Astrocyte (in vitro differentiated cells and primary cell): ENCODE results near the gene PLK2. TPM values are rescaled to one million over a fixed set of nuclear protein-coding genes. Genes with fewer than 3 reads are reported as not detected.

Source experiments
- DNase-seq: peaks from one replicate; pipeline ENCODE4 v3.0.0-alpha.2; 2010; ENCODE audit warnings: low read depth
- FAIRE-seq: peaks from 2 replicates; lab custom pipeline; 2011; peaks lifted over from hg19 to GRCh38; lab: Jason Lieb, UNC
- H2AFZ ChIP-seq: 2 replicates; pipeline ENCODE4 v1.6.0; 2012; ENCODE audit warnings: low read depth, low read length, inconsistent platforms
- H3K27ac ChIP-seq: 2 replicates; pipeline ENCODE4 v1.5.1; 2011; ENCODE audit warnings: low read depth, low read length, inconsistent platforms
- H3K27me3 ChIP-seq: 2 replicates; pipeline ENCODE4 v1.6.0; 2011; ENCODE audit warnings: low read length, inconsistent platforms; ENCODE audit not compliant: insufficient read depth
- H3K36me3 ChIP-seq: 2 replicates; pipeline ENCODE4 v1.5.1; 2011; ENCODE audit warnings: low read length, inconsistent platforms; ENCODE audit not compliant: insufficient read depth
- H3K4me1 ChIP-seq: 2 replicates; pipeline ENCODE4 v1.5.1; 2011; ENCODE audit warnings: low read length, inconsistent platforms; ENCODE audit not compliant: insufficient read depth
- H3K4me2 ChIP-seq: 2 replicates; pipeline ENCODE4 v1.6.0; 2012; ENCODE audit warnings: low read length, inconsistent platforms
- H3K4me3 ChIP-seq: 2 replicates; pipeline ENCODE4 v1.5.1; 2011; ENCODE audit warnings: low read depth, mild to moderate bottlenecking, low read length, inconsistent platforms; ENCODE audit not compliant: insufficient read depth
- H3K79me2 ChIP-seq: 2 replicates; pipeline ENCODE4 v1.6.0; 2012; ENCODE audit warnings: mild to moderate bottlenecking, low read length, inconsistent platforms; ENCODE audit not compliant: insufficient read depth
- H3K9ac ChIP-seq: 2 replicates; pipeline ENCODE4 v1.6.0; 2012; ENCODE audit warnings: mild to moderate bottlenecking, low read length, inconsistent platforms
- H3K9me3 ChIP-seq: 2 replicates; pipeline ENCODE4 v1.5.1; 2012; ENCODE audit warnings: low read depth, mild to moderate bottlenecking, low read length, inconsistent platforms; ENCODE audit not compliant: insufficient read depth
- H4K20me1 ChIP-seq: 2 replicates; pipeline ENCODE4 v1.6.0; 2012; ENCODE audit warnings: low read length, inconsistent platforms; ENCODE audit not compliant: insufficient read depth
- H3K27ac Mint-ChIP-seq: one replicate; pipeline ENCODE4 v1.8.0; 2021; ENCODE audit warnings: mild to moderate bottlenecking, mixed read lengths; ENCODE audit not compliant: unreplicated experiment
- H3K27me3 Mint-ChIP-seq: one replicate; pipeline ENCODE4 v1.8.0; 2021; ENCODE audit warnings: low read depth, mixed read lengths; ENCODE audit not compliant: unreplicated experiment
- H3K36me3 Mint-ChIP-seq: one replicate; pipeline ENCODE4 v1.8.0; 2021; ENCODE audit warnings: low read depth, mixed read lengths; ENCODE audit not compliant: unreplicated experiment
- H3K4me1 Mint-ChIP-seq: one replicate; pipeline ENCODE4 v1.8.0; 2021; ENCODE audit warnings: low read depth, mixed read lengths; ENCODE audit not compliant: unreplicated experiment
- H3K4me3 Mint-ChIP-seq: one replicate; pipeline ENCODE4 v1.8.0; 2021; ENCODE audit warnings: mild to moderate bottlenecking, moderate library complexity, mixed read lengths; ENCODE audit not compliant: unreplicated experiment
- H3K9me3 Mint-ChIP-seq: one replicate; pipeline ENCODE4 v1.8.0; 2021; ENCODE audit warnings: mild to moderate bottlenecking, mixed read lengths; ENCODE audit not compliant: unreplicated experiment
- EZH2 ChIP-seq: IDR thresholded peaks from 2 replicates; pipeline ENCODE4 v1.6.1; 2012; ENCODE audit warnings: mild to moderate bottlenecking, low read length, inconsistent platforms; ENCODE audit not compliant: insufficient read depth
- total RNA-seq: library from RNA; stranded (reverse); gene quantifications from 2 replicates; pipeline ENCODE4 v1.2.1, GENCODE V29; 2021
- TF ChIP-seq, protein P1 (sequence below): IDR thresholded peaks from 2 replicates; pipeline ENCODE4 v1.5.1; 2011; ENCODE audit warnings: low read depth, mild to moderate bottlenecking, inconsistent platforms, low read length, moderate library complexity; ENCODE audit not compliant: insufficient read depth

PLK2 gene
- total RNA-seq, 1 donor from 2014 or later = 368 TPM

DNA sequence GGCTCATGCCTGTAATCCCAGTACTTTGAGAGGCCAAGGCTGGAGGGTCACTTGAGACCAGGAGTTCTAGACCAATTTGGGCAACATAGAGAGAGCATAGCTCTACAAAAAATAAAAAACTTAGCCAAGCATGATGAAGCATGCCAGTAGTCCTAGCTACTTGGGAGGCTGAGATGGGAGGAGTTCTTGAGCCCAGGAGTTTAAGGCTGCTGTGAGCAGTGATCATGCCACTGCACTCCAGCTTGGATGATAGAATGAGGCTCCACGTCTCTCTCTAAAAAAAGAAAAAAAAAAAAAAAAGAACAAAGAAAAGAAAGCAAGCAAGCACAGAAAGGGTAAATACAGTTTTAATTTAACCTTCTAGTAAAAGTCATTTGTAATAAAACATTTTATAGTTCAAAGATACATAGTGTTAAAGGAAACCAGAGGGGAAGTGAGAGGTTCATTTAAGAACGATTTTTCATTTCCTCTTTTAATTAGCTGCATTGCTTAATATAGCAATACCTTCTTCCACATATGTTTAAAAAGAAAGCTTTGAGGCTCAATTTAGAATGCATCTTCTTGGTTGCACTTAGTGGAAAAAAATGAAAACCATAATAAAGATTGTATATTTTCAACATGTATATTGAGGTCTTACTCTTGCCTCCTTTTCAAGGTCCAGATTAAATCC is 46.2 kb upstream of the PLK2 start:
- FAIRE-seq (no peak), DNase-seq (no peak)
- no peak overlapping the region for H3K4me3 ChIP-seq
- no peaks in the 10 kb centered on the region for H3K4me1 ChIP-seq
- H3K79me2 ChIP-seq = no peaks in the 10 kb centered on the region
- Mint-ChIP-seq H3K36me3 (no peaks in the 10 kb centered on the region), H3K4me3 (no peak overlapping the region), H3K27ac (no peak overlapping the region), H3K9me3 (no peaks in the 10 kb centered on the region), H3K4me1 (peaks cover 5% of the 10 kb centered on the region), H3K27me3 (no peaks in the 10 kb centered on the region)
- no peak overlapping the region for H3K27ac ChIP-seq
- no peak overlapping the region for H3K4me2 ChIP-seq
- no peaks in the 10 kb centered on the region for H3K36me3 ChIP-seq
- TF ChIP-seq EZH2 = no peak
- TF ChIP-seq, protein P1, sequence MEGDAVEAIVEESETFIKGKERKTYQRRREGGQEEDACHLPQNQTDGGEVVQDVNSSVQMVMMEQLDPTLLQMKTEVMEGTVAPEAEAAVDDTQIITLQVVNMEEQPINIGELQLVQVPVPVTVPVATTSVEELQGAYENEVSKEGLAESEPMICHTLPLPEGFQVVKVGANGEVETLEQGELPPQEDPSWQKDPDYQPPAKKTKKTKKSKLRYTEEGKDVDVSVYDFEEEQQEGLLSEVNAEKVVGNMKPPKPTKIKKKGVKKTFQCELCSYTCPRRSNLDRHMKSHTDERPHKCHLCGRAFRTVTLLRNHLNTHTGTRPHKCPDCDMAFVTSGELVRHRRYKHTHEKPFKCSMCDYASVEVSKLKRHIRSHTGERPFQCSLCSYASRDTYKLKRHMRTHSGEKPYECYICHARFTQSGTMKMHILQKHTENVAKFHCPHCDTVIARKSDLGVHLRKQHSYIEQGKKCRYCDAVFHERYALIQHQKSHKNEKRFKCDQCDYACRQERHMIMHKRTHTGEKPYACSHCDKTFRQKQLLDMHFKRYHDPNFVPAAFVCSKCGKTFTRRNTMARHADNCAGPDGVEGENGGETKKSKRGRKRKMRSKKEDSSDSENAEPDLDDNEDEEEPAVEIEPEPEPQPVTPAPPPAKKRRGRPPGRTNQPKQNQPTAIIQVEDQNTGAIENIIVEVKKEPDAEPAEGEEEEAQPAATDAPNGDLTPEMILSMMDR = no peak
- H3K9ac ChIP-seq = no peak overlapping the region
- H3K27me3 ChIP-seq = no peaks in the 10 kb centered on the region
- no peak overlapping the region for H2AFZ ChIP-seq
- no peaks in the 10 kb centered on the region for H4K20me1 ChIP-seq
- H3K9me3 ChIP-seq = no peaks in the 10 kb centered on the region

DNA sequence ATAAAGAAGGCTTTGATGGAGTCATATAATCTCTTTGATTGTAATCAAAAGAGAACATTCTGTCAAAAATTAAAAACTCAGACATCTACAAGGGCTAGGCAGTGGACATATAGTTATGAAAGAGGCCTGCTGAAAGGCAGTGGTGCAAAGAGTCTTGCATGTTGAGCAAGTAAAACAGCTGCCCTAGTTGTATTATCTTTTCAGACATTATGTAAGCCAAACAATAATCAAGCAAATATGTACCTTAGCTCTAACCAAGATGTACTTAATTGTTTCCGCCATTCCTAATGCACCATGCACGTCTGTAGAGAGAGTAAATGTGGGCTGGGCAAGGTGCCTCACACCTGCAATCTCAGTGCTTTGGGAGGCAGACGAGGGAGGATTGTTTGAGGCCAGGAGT is 45.6 kb upstream of the PLK2 start:
- no peaks in the 10 kb centered on the region for H3K36me3 ChIP-seq
- Mint-ChIP-seq H3K27ac (no peak overlapping the region), H3K36me3 (no peaks in the 10 kb centered on the region), H3K27me3 (no peaks in the 10 kb centered on the region), H3K9me3 (no peaks in the 10 kb centered on the region), H3K4me3 (no peak overlapping the region), H3K4me1 (peaks cover 5% of the 10 kb centered on the region)
- no peaks in the 10 kb centered on the region for H3K27me3 ChIP-seq
- no peak overlapping the region for H3K4me2 ChIP-seq
- no peaks in the 10 kb centered on the region for H3K79me2 ChIP-seq
- H3K27ac ChIP-seq = no peak overlapping the region
- H3K9ac ChIP-seq = no peak overlapping the region
- no peaks in the 10 kb centered on the region for H3K4me1 ChIP-seq
- H2AFZ ChIP-seq = no peak overlapping the region
- H4K20me1 ChIP-seq = no peaks in the 10 kb centered on the region
- TF ChIP-seq, protein P1 = no peak
- no peak for TF ChIP-seq EZH2
- H3K9me3 ChIP-seq = no peaks in the 10 kb centered on the region
- no peak for FAIRE-seq
- H3K4me3 ChIP-seq = no peak overlapping the region
- DNase-seq = no peak

DNA sequence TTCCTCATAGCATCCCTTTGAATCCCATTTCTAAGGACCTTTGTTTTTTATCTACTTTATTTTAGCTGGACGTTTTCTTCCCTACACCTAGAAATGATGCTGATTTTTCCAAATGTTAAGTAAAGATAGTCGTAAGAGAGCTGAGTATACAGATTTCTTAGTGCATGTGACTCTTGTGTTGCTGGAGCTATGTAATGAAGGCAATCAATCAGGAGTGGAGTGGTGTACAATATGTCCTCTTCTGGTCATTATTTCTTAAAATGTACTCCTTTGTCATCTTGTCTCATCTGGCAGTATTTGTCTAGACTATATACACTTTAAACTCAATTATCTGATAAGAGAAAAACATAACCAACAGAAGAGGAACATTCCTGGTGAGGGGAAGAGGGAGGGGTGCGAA is 44.9 kb upstream of the PLK2 start:
- Histone ChIP-seq H3K27ac (no peak overlapping the region), H3K9me3 (no peaks in the 10 kb centered on the region), H3K4me2 (no peak overlapping the region), H3K4me1 (no peaks in the 10 kb centered on the region), H3K9ac (no peak overlapping the region), H4K20me1 (no peaks in the 10 kb centered on the region), H2AFZ (no peak overlapping the region), H3K79me2 (no peaks in the 10 kb centered on the region), H3K27me3 (no peaks in the 10 kb centered on the region), H3K4me3 (no peak overlapping the region), H3K36me3 (no peaks in the 10 kb centered on the region)
- Mint-ChIP-seq H3K4me1 (peaks cover 5% of the 10 kb centered on the region), H3K27me3 (no peaks in the 10 kb centered on the region), H3K27ac (no peak overlapping the region), H3K4me3 (no peak overlapping the region), H3K9me3 (no peaks in the 10 kb centered on the region), H3K36me3 (no peaks in the 10 kb centered on the region)
- TF ChIP-seq, protein P1 = no peak
- no peak for TF ChIP-seq EZH2
- FAIRE-seq (no peak), DNase-seq (no peak)
